IMR-90 (cell line): Measurements from ENCODE around the gene RPL18. TPM values are rescaled to one million over a fixed set of nuclear protein-coding genes. Genes with fewer than 3 reads are reported as not detected.

ENCODE experiments used
- ATAC-seq: fragments of 200-7000 bp; cut with Tn5 transposase; 2 replicates; pipeline ENCODE4 v1.9.1; 2020; ENCODE audit warnings: low read depth, mild to moderate bottlenecking, moderate library complexity
- BruUV-seq: library from RNA; stranded (reverse); fragments of 400-500 nt; replicated peaks from 2 replicates; lab custom pipeline; 2021; lab: Mats Ljungman, UMichigan
- CTCF ChIA-PET: fragments of 300-600 bp; formaldehyde crosslinking; extraction: SDS; loops from one replicate; lab custom pipeline; 2021; ENCODE audit warnings: antibody characterized with exemption; lab: Yijun Ruan, JAX
- POLR2A ChIA-PET: fragments of 300-600 bp; sonication (Branson Sonifier 250); formaldehyde crosslinking; loops from one replicate; lab custom pipeline; 2022; ENCODE audit warnings: antibody characterized with exemption; ENCODE audit not compliant: unreplicated experiment; lab: Charles Lee
- DNase-seq: peaks from one replicate; pipeline ENCODE4 v3.0.0; 2013
- H2AFZ ChIP-seq: replicated peaks from 2 replicates; pipeline ENCODE3; 2013; ENCODE audit warnings: low read length, mild to moderate bottlenecking; ENCODE audit not compliant: poor library complexity
- H2AK5ac ChIP-seq: 2 replicates; pipeline ENCODE4 v1.6.1; 2013; ENCODE audit warnings: low read depth, low read length, inconsistent platforms
- H2AK9ac ChIP-seq: replicated peaks from 2 replicates; pipeline ENCODE3; 2013; ENCODE audit warnings: mild to moderate bottlenecking, low read depth, low read length, moderate library complexity; ENCODE audit not compliant: poor library complexity
- H2BK120ac ChIP-seq: 2 replicates; pipeline ENCODE4 v1.6.1; 2013; ENCODE audit warnings: low read depth, low read length, inconsistent platforms
- H2BK15ac ChIP-seq: 3 replicates; pipeline ENCODE4 v1.6.1; 2013; ENCODE audit warnings: low read depth, low read length, inconsistent platforms
- H2BK20ac ChIP-seq: 2 replicates; pipeline ENCODE4 v1.6.1; 2013; ENCODE audit warnings: low read depth, mild to moderate bottlenecking, inconsistent platforms, low read length, moderate library complexity
- H2BK5ac ChIP-seq: 2 replicates; pipeline ENCODE4 v1.6.1; 2013; ENCODE audit warnings: mild to moderate bottlenecking, low read depth, low read length, inconsistent platforms; ENCODE audit not compliant: poor library complexity, severe bottlenecking
- H3K14ac ChIP-seq: replicated peaks from 2 replicates; pipeline ENCODE4 v1.6.1; 2013; ENCODE audit warnings: low read depth, low read length, inconsistent platforms
- H3K18ac ChIP-seq: 2 replicates; pipeline ENCODE4 v1.6.1; 2013; ENCODE audit warnings: low read depth, low read length, control low read depth
- H3K23ac ChIP-seq: 2 replicates; pipeline ENCODE4 v1.6.1; 2013; ENCODE audit warnings: low read depth, low read length, inconsistent platforms
- H3K27ac ChIP-seq: 2 replicates; pipeline ENCODE4 v1.5.1; 2013; ENCODE audit warnings: mild to moderate bottlenecking, control low read depth, low read length; ENCODE audit not compliant: insufficient read depth
- H3K27me3 ChIP-seq: 2 replicates; pipeline ENCODE4 v1.6.1; 2013; ENCODE audit warnings: low read length; ENCODE audit not compliant: control insufficient read depth, insufficient read depth
- H3K36me3 ChIP-seq: 2 replicates; pipeline ENCODE4 v1.6.1; 2013; ENCODE audit warnings: low read length, mixed read lengths; ENCODE audit not compliant: control insufficient read depth, insufficient read depth
- H3K4ac ChIP-seq: 2 replicates; pipeline ENCODE4 v1.6.1; 2013; ENCODE audit warnings: low read depth, low read length, inconsistent platforms
- H3K4me1 ChIP-seq: 2 replicates; pipeline ENCODE4 v1.6.1; 2013; ENCODE audit warnings: low read length, mixed read lengths; ENCODE audit not compliant: control insufficient read depth, insufficient read depth
- H3K4me2 ChIP-seq: 2 replicates; pipeline ENCODE4 v1.6.1; 2013; ENCODE audit warnings: low read depth, mild to moderate bottlenecking, control low read depth, low read length, moderate library complexity
- H3K4me3 ChIP-seq: 2 replicates; pipeline ENCODE4 v1.5.1; 2013; ENCODE audit warnings: low read depth, mild to moderate bottlenecking, control low read depth, low read length, moderate library complexity; ENCODE audit not compliant: insufficient read depth
- H3K56ac ChIP-seq: 2 replicates; pipeline ENCODE4 v1.6.1; 2013; ENCODE audit warnings: low read length, inconsistent platforms; ENCODE audit not compliant: insufficient read depth; ENCODE audit errors: extremely low read depth
- H3K79me1 ChIP-seq, 2 experiments: 2 replicates each; pipeline ENCODE4 v1.6.1; 2013; ENCODE audit warnings: low read length in 2 of 2, inconsistent platforms in 1 of 2, low read depth in 1 of 2
- H3K9ac ChIP-seq: 2 replicates; pipeline ENCODE4 v1.6.1; 2013; ENCODE audit warnings: low read depth, low read length, control low read depth
- H3K9me1 ChIP-seq: 2 replicates; pipeline ENCODE4 v1.6.1; 2013; ENCODE audit warnings: low read length, inconsistent platforms; ENCODE audit not compliant: insufficient read depth
- H3K9me3 ChIP-seq: 2 replicates; pipeline ENCODE4 v1.6.1; 2013; ENCODE audit warnings: low read length; ENCODE audit not compliant: control insufficient read depth, insufficient read depth
- H4K20me1 ChIP-seq: 2 replicates; pipeline ENCODE4 v1.6.1; 2013; ENCODE audit warnings: low read length, inconsistent platforms; ENCODE audit not compliant: insufficient read depth
- H4K5ac ChIP-seq: 2 replicates; pipeline ENCODE4 v1.6.1; 2013; ENCODE audit warnings: mild to moderate bottlenecking, low read depth, low read length, control low read depth
- H4K8ac ChIP-seq, 2 experiments: 2 replicates each; pipeline ENCODE4 v1.6.1; 2013; ENCODE audit warnings: low read depth in 2 of 2, low read length in 2 of 2, control low read depth in 1 of 2, inconsistent platforms in 1 of 2
- H4K91ac ChIP-seq: 2 replicates; pipeline ENCODE4 v1.6.1; 2013; ENCODE audit warnings: low read depth, low read length, inconsistent platforms; ENCODE audit not compliant: insufficient read depth
- BHLHE40 ChIP-seq: fragments of 150-350 bp; IDR thresholded peaks from 2 replicates; pipeline ENCODE4 v1.6.1; 2016; ENCODE audit warnings: mild to moderate bottlenecking, low read depth, low read length
- CEBPB ChIP-seq: IDR thresholded peaks from 2 replicates; pipeline ENCODE4 v1.6.1; 2012; ENCODE audit warnings: low read depth, low read length, improper control_type of control experiment
- CHD1 ChIP-seq: IDR thresholded peaks from 2 replicates; pipeline ENCODE4 v1.6.1; 2012; ENCODE audit warnings: low read depth, low read length, improper control_type of control experiment
- ELK1 ChIP-seq: fragments of 150-350 bp; IDR thresholded peaks from 2 replicates; pipeline ENCODE4 v1.6.1; 2016; ENCODE audit warnings: low read depth, mild to moderate bottlenecking, low read length, moderate library complexity, borderline replicate concordance
- FOS ChIP-seq: fragments of 150-350 bp; IDR thresholded peaks from 2 replicates; pipeline ENCODE4 v1.6.1; 2016; ENCODE audit warnings: low read depth, low read length
- MAFK ChIP-seq: IDR thresholded peaks from 2 replicates; pipeline ENCODE4 v1.6.1; 2012; ENCODE audit warnings: low read depth, low read length, improper control_type of control experiment
- MAZ ChIP-seq: IDR thresholded peaks from 2 replicates; pipeline ENCODE4 v1.6.1; 2012; ENCODE audit warnings: low read depth, mild to moderate bottlenecking, low read length, improper control_type of control experiment, moderate library complexity, borderline replicate concordance
- MXI1 ChIP-seq: IDR thresholded peaks from 2 replicates; pipeline ENCODE4 v1.6.1; 2012; ENCODE audit warnings: low read depth, mild to moderate bottlenecking, low read length, moderate library complexity, borderline replicate concordance
- NFE2L2 ChIP-seq: fragments of 150-350 bp; IDR thresholded peaks from 2 replicates; pipeline ENCODE4 v1.6.1; 2016; ENCODE audit warnings: low read depth, mild to moderate bottlenecking, low read length
- POLR2A ChIP-seq: IDR thresholded peaks from 2 replicates; pipeline ENCODE4 v1.6.1; 2012; ENCODE audit warnings: mild to moderate bottlenecking, low read depth, low read length
- RAD21 ChIP-seq: IDR thresholded peaks from 2 replicates; pipeline ENCODE4 v1.6.1; 2012; ENCODE audit warnings: low read length, improper control_type of control experiment
- RFX5 ChIP-seq: IDR thresholded peaks from 2 replicates; pipeline ENCODE4 v1.8.0; 2012; ENCODE audit warnings: low read depth, mild to moderate bottlenecking, low read length, moderate library complexity
- SMC3 ChIP-seq: fragments of 150-350 bp; IDR thresholded peaks from 2 replicates; pipeline ENCODE4 v1.6.1; 2016; ENCODE audit warnings: low read depth, mild to moderate bottlenecking, antibody characterized with exemption, low read length, moderate library complexity
- whole genome bisulfite sequencing, 2 experiments: methylation state at CpG; one replicate each; pipeline versions ENCODE4 v1.1.5 to v1.1.7; 2013; ENCODE audit warnings: missing lambda C conversion rate in 2 of 2; ENCODE audit not compliant: insufficient read length in 1 of 2; ENCODE audit errors: extremely low coverage in 2 of 2; 5-methylcytosine and 5-hydroxymethylcytosine counted together
- dilution Hi-C: fragments of 300-500 bp; cut with HindIII; formaldehyde crosslinking; loops from one replicate; pipeline ENCODE4 v1.14.3; 2018; ENCODE audit warnings: low sequenced_read_pairs; ENCODE audit not compliant: unreplicated experiment
- in situ Hi-C: fragments of 300-500 bp; cut with MboI; formaldehyde crosslinking; loops from 3 replicates; pipeline ENCODE4 v1.14.3; 2019; ENCODE audit warnings: low sequenced_read_pairs, inconsistent platforms, mixed read lengths
- intact Hi-C: fragments of 100-400 bp; cut with micrococcal nuclease; formaldehyde crosslinking; loops from 2 replicates; pipeline ENCODE4 v1.10.0; 2022
- polyA plus RNA-seq, 3 experiments: library from polyadenylated mRNA; depleted of rRNA; stranded (reverse); fragments of >200 nt; gene quantifications; 2 replicates each; pipeline ENCODE4 v1.2.3, GENCODE V29; 2012; ENCODE audit warnings: low replicate concordance in 1 of 3
- total RNA-seq: library from RNA; depleted of rRNA; stranded (reverse); fragments of >200 nt; gene quantifications from 2 replicates; pipeline ENCODE4 v1.2.3, GENCODE V29; 2012
- TF ChIP-seq, protein P1 (sequence below): conservative IDR thresholded peaks from 2 replicates; pipeline ENCODE4 v1.5.1; 2012; ENCODE audit warnings: mild to moderate bottlenecking, low read depth, low read length, improper control_type of control experiment

The RPL18 gene
- total and polyA plus RNA-seq, 2 of the 4 experiments (the other 2 are of a cell fraction) = 1,909 to 2,254 TPM

- 0 out of 2 replicates have a peak overlapping the region, but pooled peaks have one; percentile 52 for H3K14ac ChIP-seq
- POLR2A ChIA-PET = interaction anchor here (0.7 kb wide), 1 partner anchor 198 kb away, joined by 3 read pairs; no protein-coding TSS in a partner anchor
- H3K4me3 ChIP-seq = no peak overlapping the region
- 5% methylated on average over 8 of the region's 25 CpGs; no CpG with 5 or more reads in 1 of the 2 experiments for WGBS, 2 experiments
- no peak overlapping the region for H4K5ac ChIP-seq
- CTCF ChIA-PET = interaction anchor here (0.6 to 1.4 kb wide), 3 partner anchors 138 to 326 kb away, joined by 3 to 6 read pairs (median 4); no protein-coding TSS in a partner anchor
- no peak overlapping the region for H3K56ac ChIP-seq
- peak overlapping the region; percentile 68 for H2AK9ac ChIP-seq
- H2BK5ac ChIP-seq = no peak overlapping the region
- DNase-seq = peak; percentile 65
- no peak overlapping the region for H2BK120ac ChIP-seq
- no peak overlapping the region for H3K18ac ChIP-seq
- in situ Hi-C loops = loop anchor here (10.0 kb wide), 2 partner anchors 190 to 320 kb away; partner anchors contain the start of genes FTL and HSD17B14
- H3K23ac ChIP-seq = no peak overlapping the region
- H3K9ac ChIP-seq = no peak overlapping the region
- H2AK5ac ChIP-seq = no peak overlapping the region
- H2BK20ac ChIP-seq = no peak overlapping the region
- no peak overlapping the region for H3K4ac ChIP-seq
- TF ChIP-seq MXI1 (no peak), CEBPB (no peak), BHLHE40 (no peak), POLR2A (no peak), MAZ (no peak), SMC3 (no peak), CHD1 (no peak), RFX5 (no peak), RAD21 (no peak), MAFK (no peak), NFE2L2 (no peak), FOS (no peak), ELK1 (no peak)
- TF ChIP-seq, protein P1, sequence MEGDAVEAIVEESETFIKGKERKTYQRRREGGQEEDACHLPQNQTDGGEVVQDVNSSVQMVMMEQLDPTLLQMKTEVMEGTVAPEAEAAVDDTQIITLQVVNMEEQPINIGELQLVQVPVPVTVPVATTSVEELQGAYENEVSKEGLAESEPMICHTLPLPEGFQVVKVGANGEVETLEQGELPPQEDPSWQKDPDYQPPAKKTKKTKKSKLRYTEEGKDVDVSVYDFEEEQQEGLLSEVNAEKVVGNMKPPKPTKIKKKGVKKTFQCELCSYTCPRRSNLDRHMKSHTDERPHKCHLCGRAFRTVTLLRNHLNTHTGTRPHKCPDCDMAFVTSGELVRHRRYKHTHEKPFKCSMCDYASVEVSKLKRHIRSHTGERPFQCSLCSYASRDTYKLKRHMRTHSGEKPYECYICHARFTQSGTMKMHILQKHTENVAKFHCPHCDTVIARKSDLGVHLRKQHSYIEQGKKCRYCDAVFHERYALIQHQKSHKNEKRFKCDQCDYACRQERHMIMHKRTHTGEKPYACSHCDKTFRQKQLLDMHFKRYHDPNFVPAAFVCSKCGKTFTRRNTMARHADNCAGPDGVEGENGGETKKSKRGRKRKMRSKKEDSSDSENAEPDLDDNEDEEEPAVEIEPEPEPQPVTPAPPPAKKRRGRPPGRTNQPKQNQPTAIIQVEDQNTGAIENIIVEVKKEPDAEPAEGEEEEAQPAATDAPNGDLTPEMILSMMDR = no peak
- H4K8ac ChIP-seq = peak overlapping the region; percentile 76 to 93; a peak in 2 of 4 replicates
- no peaks in the 10 kb centered on the region for H3K36me3 ChIP-seq
- intact Hi-C loops = loop anchor here (5.0 to 10.0 kb wide), 2 partner anchors 197 to 320 kb away; partner anchors contain the start of gene FTL
- no peaks in the 10 kb centered on the region; the same call in 1 of the 2 replicates for H3K9me1 ChIP-seq
- H3K27ac ChIP-seq = no peak overlapping the region
- peak overlapping the region; percentile 84; the same call in 1 of the 2 replicates for H3K4me2 ChIP-seq
- H4K20me1 ChIP-seq = no peaks in the 10 kb centered on the region
- BruUV-seq = no TSS peak
- no peak overlapping the region for H4K91ac ChIP-seq
- H3K27me3 ChIP-seq = no peaks in the 10 kb centered on the region
- ATAC-seq = peak; percentile 75
- H2AFZ ChIP-seq = peak overlapping the region; percentile 91
- peaks cover 5% of the 10 kb centered on the region for H3K4me1 ChIP-seq
- no peaks in the 10 kb centered on the region for H3K79me1 ChIP-seq
- H3K9me3 ChIP-seq = no peaks in the 10 kb centered on the region
- H2BK15ac ChIP-seq = no peak overlapping the region
- dilution Hi-C loops = no loop called here
These were observed 26.1 kb upstream of the RPL18 start for GRCh38 chr19:48644839-48645619.
